ENCODE measurements around the gene RABEP2. TPM values are rescaled to one million over a fixed set of nuclear protein-coding genes. Genes with fewer than 3 reads are reported as not detected.

The RABEP2 gene
- total RNA-seq, 1 donor from 2014 or later, result 110 TPM

DNA sequence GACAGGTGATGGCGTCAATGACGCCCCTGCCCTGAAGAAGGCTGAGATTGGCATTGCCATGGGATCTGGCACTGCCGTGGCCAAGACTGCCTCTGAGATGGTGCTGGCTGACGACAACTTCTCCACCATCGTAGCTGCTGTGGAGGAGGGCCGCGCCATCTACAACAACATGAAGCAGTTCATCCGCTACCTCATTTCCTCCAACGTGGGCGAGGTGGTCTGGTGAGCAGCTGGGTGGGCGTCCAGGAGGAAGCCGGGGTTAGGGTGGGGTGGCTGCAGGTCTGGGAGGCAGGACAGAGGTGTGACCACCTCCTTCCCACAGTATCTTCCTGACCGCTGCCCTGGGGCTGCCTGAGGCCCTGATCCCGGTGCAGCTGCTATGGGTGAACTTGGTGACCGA lies 23.2 kb downstream of the RABEP2 start:
- no peak overlapping the region for H3K4me3 Mint-ChIP-seq
- DNase-seq, result no peak
- H3K27ac Mint-ChIP-seq, result no peak overlapping the region
- H3K27me3 Mint-ChIP-seq, result no peaks in the 10 kb centered on the region
- intact Hi-C loops (cut with micrococcal nuclease), result loop anchor here (2.0 kb wide), 1 partner anchor 23 kb away; the partner anchor contains the start of gene RABEP2
- ChIA-PET POLR2A (interaction anchor here (1.2 to 1.8 kb wide), 4 partner anchors 21 to 43 kb away, joined by 3 to 6 read pairs (median 4); partner anchors contain the start of genes CD19 and SH2B1), CTCF (no interaction called here)
- H3K9me3 Mint-ChIP-seq, result no peaks in the 10 kb centered on the region
- TF ChIP-seq, protein P1, sequence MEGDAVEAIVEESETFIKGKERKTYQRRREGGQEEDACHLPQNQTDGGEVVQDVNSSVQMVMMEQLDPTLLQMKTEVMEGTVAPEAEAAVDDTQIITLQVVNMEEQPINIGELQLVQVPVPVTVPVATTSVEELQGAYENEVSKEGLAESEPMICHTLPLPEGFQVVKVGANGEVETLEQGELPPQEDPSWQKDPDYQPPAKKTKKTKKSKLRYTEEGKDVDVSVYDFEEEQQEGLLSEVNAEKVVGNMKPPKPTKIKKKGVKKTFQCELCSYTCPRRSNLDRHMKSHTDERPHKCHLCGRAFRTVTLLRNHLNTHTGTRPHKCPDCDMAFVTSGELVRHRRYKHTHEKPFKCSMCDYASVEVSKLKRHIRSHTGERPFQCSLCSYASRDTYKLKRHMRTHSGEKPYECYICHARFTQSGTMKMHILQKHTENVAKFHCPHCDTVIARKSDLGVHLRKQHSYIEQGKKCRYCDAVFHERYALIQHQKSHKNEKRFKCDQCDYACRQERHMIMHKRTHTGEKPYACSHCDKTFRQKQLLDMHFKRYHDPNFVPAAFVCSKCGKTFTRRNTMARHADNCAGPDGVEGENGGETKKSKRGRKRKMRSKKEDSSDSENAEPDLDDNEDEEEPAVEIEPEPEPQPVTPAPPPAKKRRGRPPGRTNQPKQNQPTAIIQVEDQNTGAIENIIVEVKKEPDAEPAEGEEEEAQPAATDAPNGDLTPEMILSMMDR (IDR thresholded peaks at IDR 0.05), result no peak
- no peak for ATAC-seq (ENCODE audit: low read depth)
- H3K36me3 Mint-ChIP-seq (ENCODE audit: low read depth), result peaks cover 32% of the 10 kb centered on the region
- peaks cover 18% of the 10 kb centered on the region for H3K4me1 Mint-ChIP-seq

DNA sequence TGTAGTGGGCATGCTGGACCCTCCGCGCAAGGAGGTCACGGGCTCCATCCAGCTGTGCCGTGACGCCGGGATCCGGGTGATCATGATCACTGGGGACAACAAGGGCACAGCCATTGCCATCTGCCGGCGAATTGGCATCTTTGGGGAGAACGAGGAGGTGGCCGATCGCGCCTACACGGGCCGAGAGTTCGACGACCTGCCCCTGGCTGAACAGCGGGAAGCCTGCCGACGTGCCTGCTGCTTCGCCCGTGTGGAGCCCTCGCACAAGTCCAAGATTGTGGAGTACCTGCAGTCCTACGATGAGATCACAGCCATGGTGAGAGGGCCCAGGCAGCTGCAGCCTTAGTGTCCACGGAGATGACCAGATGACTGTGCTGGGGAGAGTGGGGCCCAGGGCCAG lies 24.4 kb downstream of the RABEP2 start:
- H3K36me3 Mint-ChIP-seq (ENCODE audit: low read depth), result peaks cover 26% of the 10 kb centered on the region
- ATAC-seq (ENCODE audit: low read depth) (no peak), DNase-seq (no peak)
- H3K27me3 Mint-ChIP-seq, result no peaks in the 10 kb centered on the region
- TF ChIP-seq, protein P1 (IDR thresholded peaks at IDR 0.05), result no peak
- H3K27ac Mint-ChIP-seq, result no peak overlapping the region
- no peaks in the 10 kb centered on the region for H3K9me3 Mint-ChIP-seq
- POLR2A ChIA-PET, result interaction anchor here (0.7 to 1.8 kb wide), 2 partner anchors 14 to 37 kb away, joined by 4 to 14 read pairs; partner anchors contain the start of gene SH2B1
- H3K4me3 Mint-ChIP-seq, result no peak overlapping the region
- intact Hi-C loops (cut with micrococcal nuclease), result no loop called here
- CTCF ChIA-PET, result interaction anchor here (1.0 kb wide), 1 partner anchor 44 kb away, joined by 6 read pairs; no protein-coding TSS in a partner anchor
- H3K4me1 Mint-ChIP-seq, result peaks cover 26% of the 10 kb centered on the region

DNA sequence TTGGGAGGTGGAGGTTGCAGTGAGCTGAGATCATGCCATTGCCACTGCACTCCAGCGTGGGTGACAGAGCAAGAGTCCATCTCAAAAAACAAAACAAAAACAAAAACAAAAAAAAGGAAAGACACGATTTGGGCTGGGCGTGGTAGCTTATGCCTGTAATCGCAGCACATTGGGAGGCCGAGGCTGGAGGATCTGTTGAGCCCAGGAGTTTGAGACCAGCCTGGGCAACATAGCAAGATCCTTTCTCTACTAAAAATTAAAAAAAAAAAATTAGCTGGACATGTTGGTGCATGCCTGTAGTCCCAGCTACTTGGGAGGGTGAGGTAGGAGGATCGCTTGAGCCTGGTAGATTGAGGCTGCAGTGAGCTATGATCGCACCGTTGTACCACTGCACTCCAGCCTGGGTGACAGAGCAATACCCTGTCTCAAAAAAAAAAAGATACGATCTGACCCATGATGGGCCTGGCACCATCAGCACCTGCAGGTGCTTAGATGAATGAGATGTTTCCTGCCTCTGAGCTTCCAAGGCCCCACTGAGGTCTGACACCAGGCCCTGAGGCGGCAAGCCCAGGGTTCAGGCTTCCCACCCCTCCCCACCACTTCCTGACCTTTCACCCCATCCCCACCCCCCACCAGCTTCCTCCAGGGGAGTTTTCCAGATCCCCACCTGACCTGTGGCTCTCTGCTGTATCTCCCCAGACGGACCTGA lies 25.0 kb downstream of the RABEP2 start:
- H3K36me3 Mint-ChIP-seq (ENCODE audit: low read depth), result peaks cover 22% of the 10 kb centered on the region
- no peaks in the 10 kb centered on the region for H3K9me3 Mint-ChIP-seq
- no peak for DNase-seq
- no peaks in the 10 kb centered on the region for H3K27me3 Mint-ChIP-seq
- TF ChIP-seq, protein P1 (IDR thresholded peaks at IDR 0.05), result no peak
- ChIA-PET POLR2A (interaction anchor here (0.6 kb wide), 1 partner anchor 12 kb away, joined by 3 read pairs; no protein-coding TSS in a partner anchor), CTCF (interaction anchor here (1.0 kb wide), 1 partner anchor 45 kb away, joined by 6 read pairs; no protein-coding TSS in a partner anchor)
- H3K4me3 Mint-ChIP-seq, result no peak overlapping the region
- no peak overlapping the region for H3K27ac Mint-ChIP-seq
- no peak for ATAC-seq (ENCODE audit: low read depth)
- intact Hi-C loops (cut with micrococcal nuclease), result no loop called here
- H3K4me1 Mint-ChIP-seq, result peaks cover 26% of the 10 kb centered on the region

DNA sequence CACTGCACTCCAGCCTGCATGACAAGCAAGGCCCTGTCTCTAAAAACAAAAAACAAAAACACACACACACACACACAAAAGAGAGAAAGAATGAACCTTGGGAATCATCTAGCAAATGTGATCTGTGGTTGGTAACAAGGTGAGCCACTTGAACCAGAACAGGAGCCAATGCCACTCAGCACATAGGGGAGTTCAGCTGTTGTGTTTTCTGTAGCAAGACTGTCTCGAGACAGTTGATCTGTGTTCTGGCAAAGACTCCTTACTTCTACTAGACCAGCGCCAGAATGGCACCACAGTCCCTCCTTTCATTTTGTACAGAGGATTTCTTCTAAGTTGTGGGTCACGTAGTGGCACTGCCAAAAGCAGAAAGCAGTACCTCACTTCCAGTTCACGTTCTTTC lies 26.1 kb downstream of the RABEP2 start:
- H3K9me3 Mint-ChIP-seq, result no peaks in the 10 kb centered on the region
- CTCF ChIA-PET, result interaction anchor here (0.5 kb wide), 1 partner anchor 28 kb away, joined by 3 read pairs; no protein-coding TSS in a partner anchor

DNA sequence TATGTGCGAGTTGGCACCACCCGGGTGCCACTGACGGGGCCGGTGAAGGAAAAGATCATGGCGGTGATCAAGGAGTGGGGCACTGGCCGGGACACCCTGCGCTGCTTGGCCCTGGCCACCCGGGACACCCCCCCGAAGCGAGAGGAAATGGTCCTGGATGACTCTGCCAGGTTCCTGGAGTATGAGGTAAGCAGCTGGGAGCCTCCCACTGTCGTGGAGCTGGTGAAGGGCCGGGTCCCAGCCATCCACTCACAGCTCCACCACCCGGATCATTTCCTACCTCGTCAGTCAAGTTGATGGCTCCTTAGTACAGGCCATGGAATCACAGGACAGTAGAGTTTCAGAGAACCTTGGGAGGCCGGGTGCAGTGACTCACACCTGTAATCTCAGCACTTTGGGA lies 26.8 kb downstream of the RABEP2 start:
- intact Hi-C loops (cut with micrococcal nuclease), result no loop called here
- Mint-ChIP-seq H3K4me1 (peaks cover 19% of the 10 kb centered on the region), H3K27ac (no peak overlapping the region), H3K4me3 (no peak overlapping the region), H3K9me3 (no peaks in the 10 kb centered on the region), H3K27me3 (no peaks in the 10 kb centered on the region), H3K36me3 (ENCODE audit: low read depth) (peaks cover 12% of the 10 kb centered on the region)
- DNase-seq, result no peak
- ATAC-seq (ENCODE audit: low read depth), result no peak
- ChIA-PET CTCF (no interaction called here), POLR2A (no interaction called here)
- TF ChIP-seq, protein P1 (IDR thresholded peaks at IDR 0.05), result no peak

More for the DNA sequence above, 26.1 kb downstream of the RABEP2 start:
- intact Hi-C loops (cut with micrococcal nuclease), result no loop called here
- TF ChIP-seq, protein P1 (IDR thresholded peaks at IDR 0.05), result no peak
- POLR2A ChIA-PET, result interaction anchor here (0.7 kb wide), 1 partner anchor 53 kb away, joined by 8 read pairs; the partner anchor contains the start of gene TUFM
- peaks cover 24% of the 10 kb centered on the region for H3K4me1 Mint-ChIP-seq
- H3K36me3 Mint-ChIP-seq (ENCODE audit: low read depth), result peaks cover 15% of the 10 kb centered on the region
- no peak for DNase-seq
- H3K4me3 Mint-ChIP-seq, result no peak overlapping the region
- no peaks in the 10 kb centered on the region for H3K27me3 Mint-ChIP-seq
- no peak overlapping the region for H3K27ac Mint-ChIP-seq
- ATAC-seq (ENCODE audit: low read depth), result no peak

Measured in activated B cell treated with CpG ODN at 0.5 μM for 24 hours (primary cell).